ENCODE measurements around the gene CHD5.

The CHD5 gene

DNA sequence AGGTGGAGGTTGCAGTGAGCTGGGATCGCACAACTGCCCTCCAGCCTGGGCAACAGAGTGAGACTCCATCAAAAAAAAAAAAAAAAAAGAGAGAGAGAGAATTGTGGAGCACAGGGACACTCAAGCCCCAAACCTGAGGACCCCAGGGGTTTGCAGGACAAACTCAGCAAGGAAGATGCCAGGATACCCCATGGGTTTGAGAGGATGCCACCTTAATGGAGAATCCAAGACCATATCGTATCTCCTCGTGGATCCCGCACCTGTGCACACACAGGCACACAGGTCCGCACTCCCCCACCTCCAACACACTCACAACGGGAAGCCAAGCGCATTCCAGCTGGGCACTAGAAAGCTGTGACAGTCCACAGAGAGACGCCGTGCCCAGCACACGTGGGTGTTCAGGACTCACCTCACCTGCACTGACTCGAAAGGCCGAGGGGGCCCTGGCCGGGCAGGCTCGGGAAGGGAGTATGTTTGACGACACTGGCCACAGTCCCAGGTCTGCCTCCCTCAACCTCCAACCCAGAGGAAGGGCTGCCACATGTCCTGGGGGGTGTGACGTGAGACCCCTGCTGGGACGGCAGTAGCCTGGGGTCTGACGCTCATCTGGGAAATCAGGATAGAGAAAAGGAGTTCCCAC is 11.1 kb downstream of the CHD5 start:
- no peak overlapping the region for H4K91ac ChIP-seq (ENCODE audit: low read length)
- no peak overlapping the region for H3K23ac ChIP-seq (ENCODE audit: low read length in 2 of 2)
- H3K18ac ChIP-seq (ENCODE audit: low read depth in 1 of 2, low read length in 2 of 2) = no peak overlapping the region
- H3K4me2 ChIP-seq (ENCODE audit: low read length, poor library complexity, severe bottlenecking) = no peak overlapping the region
- WGBS = 87% methylated on average over 17 of the region's 18 CpGs
- H2BK12ac ChIP-seq (ENCODE audit: low read length in 2 of 2) = no peak overlapping the region
- no peak for DNase-seq
- no peaks in the 10 kb centered on the region for H3K9me3 ChIP-seq (ENCODE audit: control insufficient read depth, low read length)
- H3K79me1 ChIP-seq (replicated peaks; ENCODE audit: low read length, poor library complexity, severe bottlenecking) = no peaks in the 10 kb centered on the region
- no peak overlapping the region for H3K4me3 ChIP-seq (ENCODE audit: insufficient read depth in 1 of 2, low read depth in 1 of 2, low read length in 2 of 2)
- no peak overlapping the region for H3K9ac ChIP-seq (ENCODE audit: low read length)
- H3K4ac ChIP-seq (ENCODE audit: low read depth in 1 of 2, low read length in 2 of 2) = no peak overlapping the region
- no peaks in the 10 kb centered on the region for H3K36me3 ChIP-seq (ENCODE audit: control insufficient read depth in 1 of 2, insufficient read depth in 2 of 2, low read depth in 1 of 2, low read length in 2 of 2)
- no peak overlapping the region for H2BK15ac ChIP-seq (ENCODE audit: low read depth, poor library complexity, severe bottlenecking)
- H2AK5ac ChIP-seq (ENCODE audit: low read length, severe bottlenecking) = no peak overlapping the region
- no peak overlapping the region for H3K27ac ChIP-seq (ENCODE audit: low read length, poor library complexity, severe bottlenecking)
- no peak overlapping the region for H4K8ac ChIP-seq (ENCODE audit: low read length)
- H3K4me1 ChIP-seq (ENCODE audit: control insufficient read depth, insufficient read depth, low read depth, low read length) = no peaks in the 10 kb centered on the region
- H3K14ac ChIP-seq (ENCODE audit: low read length in 2 of 2) = no peak overlapping the region
- peaks cover 50 to 80% of the 10 kb centered on the region in 2 experiments for H3K27me3 ChIP-seq (ENCODE audit: control insufficient read depth in 1 of 2, insufficient read depth in 1 of 2, low read length in 2 of 2)
- no peak overlapping the region for H2AFZ ChIP-seq (ENCODE audit: low read depth, low read length)
- H2BK5ac ChIP-seq (ENCODE audit: low read depth, low read length, poor library complexity, severe bottlenecking) = no peak overlapping the region
- no peak overlapping the region for H2BK120ac ChIP-seq (ENCODE audit: low read depth, low read length)

DNA sequence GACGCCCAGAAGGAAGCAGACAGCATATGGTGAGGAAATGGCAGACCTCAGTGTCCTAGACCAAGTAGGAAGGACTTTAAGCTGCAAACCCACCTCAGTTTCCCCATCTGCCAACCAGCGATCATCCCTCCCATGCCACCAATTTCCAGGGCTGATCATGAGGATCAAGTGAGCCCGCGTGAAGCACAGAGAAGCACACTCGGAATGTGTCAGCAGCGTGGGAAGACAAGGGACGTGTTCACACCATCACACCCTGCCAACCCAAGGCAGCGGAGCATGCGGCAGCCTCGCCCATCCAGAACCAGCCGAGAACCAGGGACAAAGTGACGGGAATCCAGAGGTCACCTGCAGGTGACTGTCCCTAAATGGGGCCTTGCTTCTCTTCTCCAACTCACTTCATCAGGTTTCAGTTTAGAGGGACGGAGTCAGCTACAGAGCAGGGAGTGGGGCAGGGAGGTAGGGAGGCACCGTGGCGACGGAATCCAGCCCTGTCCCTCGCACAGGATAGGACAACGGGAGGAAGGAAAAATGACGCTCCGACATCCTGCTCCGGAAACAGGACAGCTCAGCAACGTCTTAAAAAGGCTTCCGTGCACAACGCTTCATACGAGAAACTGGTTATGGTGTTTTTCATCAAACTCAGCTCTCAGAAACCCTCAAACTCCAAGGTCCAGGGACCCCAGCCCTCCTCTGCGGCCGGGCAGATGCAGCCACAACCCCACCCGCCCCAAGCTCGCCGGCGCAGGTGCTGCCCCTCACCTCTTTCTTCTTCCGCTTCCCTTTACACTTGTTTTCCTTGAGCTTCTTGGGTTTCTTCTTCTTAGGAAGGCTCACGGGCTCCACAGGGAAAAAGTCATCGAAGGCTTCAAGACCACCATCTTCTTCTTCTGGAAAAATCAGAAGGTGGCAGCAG is 12.5 kb downstream of the CHD5 start:
- 85% methylated on average over 34 of the region's 34 CpGs for WGBS
- H2BK15ac ChIP-seq (ENCODE audit: low read depth, poor library complexity, severe bottlenecking) = no peak overlapping the region
- no peak overlapping the region for H3K4ac ChIP-seq (ENCODE audit: low read depth in 1 of 2, low read length in 2 of 2)
- H2AK5ac ChIP-seq (ENCODE audit: low read length, severe bottlenecking) = no peak overlapping the region
- no peak overlapping the region for H4K8ac ChIP-seq (ENCODE audit: low read length)
- no peak overlapping the region for H3K27ac ChIP-seq (ENCODE audit: low read length, poor library complexity, severe bottlenecking)
- no peak overlapping the region for H3K14ac ChIP-seq (ENCODE audit: low read length in 2 of 2)
- no peak overlapping the region for H3K18ac ChIP-seq (ENCODE audit: low read depth in 1 of 2, low read length in 2 of 2)
- no peak overlapping the region for H3K23ac ChIP-seq (ENCODE audit: low read length in 2 of 2)
- H3K4me2 ChIP-seq (ENCODE audit: low read length, poor library complexity, severe bottlenecking) = no peak overlapping the region
- H3K9me3 ChIP-seq (ENCODE audit: control insufficient read depth, low read length) = no peaks in the 10 kb centered on the region
- DNase-seq = no peak
- H3K79me1 ChIP-seq (replicated peaks; ENCODE audit: low read length, poor library complexity, severe bottlenecking) = no peaks in the 10 kb centered on the region
- no peak overlapping the region for H4K91ac ChIP-seq (ENCODE audit: low read length)
- no peak overlapping the region for H2AFZ ChIP-seq (ENCODE audit: low read depth, low read length)
- peaks cover 56 to 84% of the 10 kb centered on the region in 2 experiments for H3K27me3 ChIP-seq (ENCODE audit: control insufficient read depth in 1 of 2, insufficient read depth in 1 of 2, low read length in 2 of 2)
- H2BK12ac ChIP-seq (ENCODE audit: low read length in 2 of 2) = no peak overlapping the region
- H3K4me3 ChIP-seq (ENCODE audit: insufficient read depth in 1 of 2, low read depth in 1 of 2, low read length in 2 of 2) = no peak overlapping the region
- H3K36me3 ChIP-seq (ENCODE audit: control insufficient read depth in 1 of 2, insufficient read depth in 2 of 2, low read depth in 1 of 2, low read length in 2 of 2) = no peaks in the 10 kb centered on the region
- no peak overlapping the region for H2BK120ac ChIP-seq (ENCODE audit: low read depth, low read length)
- H2BK5ac ChIP-seq (ENCODE audit: low read depth, low read length, poor library complexity, severe bottlenecking) = no peak overlapping the region
- no peaks in the 10 kb centered on the region for H3K4me1 ChIP-seq (ENCODE audit: control insufficient read depth, insufficient read depth, low read depth, low read length)
- no peak overlapping the region for H3K9ac ChIP-seq (ENCODE audit: low read length)

- H4K8ac ChIP-seq (ENCODE audit: low read length) = no peak overlapping the region
- H3K14ac ChIP-seq (ENCODE audit: low read length in 2 of 2) = no peak overlapping the region
- H2BK5ac ChIP-seq (ENCODE audit: low read depth, low read length, poor library complexity, severe bottlenecking) = no peak overlapping the region
- no peak for DNase-seq
- no peak overlapping the region for H3K4me2 ChIP-seq (ENCODE audit: low read length, poor library complexity, severe bottlenecking)
- peaks cover under 1% of the 10 kb centered on the region for H3K4me1 ChIP-seq (ENCODE audit: control insufficient read depth, insufficient read depth, low read depth, low read length)
- no peak overlapping the region for H2BK120ac ChIP-seq (ENCODE audit: low read depth, low read length)
- H3K27ac ChIP-seq (ENCODE audit: low read length, poor library complexity, severe bottlenecking) = no peak overlapping the region
- no peak overlapping the region for H3K9ac ChIP-seq (ENCODE audit: low read length)
- H2AK5ac ChIP-seq (ENCODE audit: low read length, severe bottlenecking) = no peak overlapping the region
- H3K27me3 ChIP-seq (ENCODE audit: control insufficient read depth in 1 of 2, insufficient read depth in 1 of 2, low read length in 2 of 2) = peaks cover 59 to 82% of the 10 kb centered on the region in 2 experiments
- no peak overlapping the region for H3K18ac ChIP-seq (ENCODE audit: low read depth in 1 of 2, low read length in 2 of 2)
- H2BK15ac ChIP-seq (ENCODE audit: low read depth, poor library complexity, severe bottlenecking) = no peak overlapping the region
- H2AFZ ChIP-seq (ENCODE audit: low read depth, low read length) = no peak overlapping the region
- H3K36me3 ChIP-seq (ENCODE audit: control insufficient read depth in 1 of 2, insufficient read depth in 2 of 2, low read depth in 1 of 2, low read length in 2 of 2) = no peaks in the 10 kb centered on the region
- H4K91ac ChIP-seq (ENCODE audit: low read length) = no peak overlapping the region
- H3K23ac ChIP-seq (ENCODE audit: low read length in 2 of 2) = no peak overlapping the region
- H3K4ac ChIP-seq (ENCODE audit: low read depth in 1 of 2, low read length in 2 of 2) = no peak overlapping the region
- H2BK12ac ChIP-seq (ENCODE audit: low read length in 2 of 2) = no peak overlapping the region
- H3K9me3 ChIP-seq (ENCODE audit: control insufficient read depth, low read length) = no peaks in the 10 kb centered on the region
- H3K4me3 ChIP-seq (ENCODE audit: insufficient read depth in 1 of 2, low read depth in 1 of 2, low read length in 2 of 2) = no peak overlapping the region
- WGBS = 76% methylated on average over 19 of the region's 19 CpGs
- no peaks in the 10 kb centered on the region for H3K79me1 ChIP-seq (replicated peaks; ENCODE audit: low read length, poor library complexity, severe bottlenecking)
Observed at GRCh38 chr1:6166655-6167390, 13.3 kb downstream of the CHD5 start.

- Histone ChIP-seq H4K91ac (ENCODE audit: low read length) (no peak overlapping the region), H3K4ac (ENCODE audit: low read depth in 1 of 2, low read length in 2 of 2) (no peak overlapping the region), H3K27ac (ENCODE audit: low read length, poor library complexity, severe bottlenecking) (no peak overlapping the region), H3K4me3 (ENCODE audit: insufficient read depth in 1 of 2, low read depth in 1 of 2, low read length in 2 of 2) (no peak overlapping the region), H3K36me3 (ENCODE audit: control insufficient read depth in 1 of 2, insufficient read depth in 2 of 2, low read depth in 1 of 2, low read length in 2 of 2) (no peaks in the 10 kb centered on the region), H3K9ac (ENCODE audit: low read length) (no peak overlapping the region), H3K4me1 (ENCODE audit: control insufficient read depth, insufficient read depth, low read depth, low read length) (peaks cover 2% of the 10 kb centered on the region), H2AFZ (ENCODE audit: low read depth, low read length) (no peak overlapping the region), H2BK5ac (ENCODE audit: low read depth, low read length, poor library complexity, severe bottlenecking) (no peak overlapping the region), H3K27me3 (ENCODE audit: control insufficient read depth in 1 of 2, insufficient read depth in 1 of 2, low read length in 2 of 2) (peaks cover 60 to 82% of the 10 kb centered on the region in 2 experiments), H3K4me2 (ENCODE audit: low read length, poor library complexity, severe bottlenecking) (no peak overlapping the region), H3K14ac (ENCODE audit: low read length in 2 of 2) (no peak overlapping the region), H3K23ac (ENCODE audit: low read length in 2 of 2) (no peak overlapping the region), H2BK15ac (ENCODE audit: low read depth, poor library complexity, severe bottlenecking) (no peak overlapping the region), H2BK120ac (ENCODE audit: low read depth, low read length) (no peak overlapping the region), H3K79me1 (replicated peaks; ENCODE audit: low read length, poor library complexity, severe bottlenecking) (no peaks in the 10 kb centered on the region), H3K9me3 (ENCODE audit: control insufficient read depth, low read length) (no peaks in the 10 kb centered on the region), H4K8ac (ENCODE audit: low read length) (no peak overlapping the region), H2AK5ac (ENCODE audit: low read length, severe bottlenecking) (no peak overlapping the region), H2BK12ac (ENCODE audit: low read length in 2 of 2) (no peak overlapping the region), H3K18ac (ENCODE audit: low read depth in 1 of 2, low read length in 2 of 2) (no peak overlapping the region)
- 66% methylated on average over 10 of the region's 10 CpGs for whole genome bisulfite sequencing
- DNase-seq = no peak
Observed at GRCh38 chr1:6166221-6166620, 13.9 kb downstream of the CHD5 start.
